Peyer's patch (tissue), 4 donors: Measurements from ENCODE around the gene TPP1. TPM values are rescaled to one million over a fixed set of nuclear protein-coding genes. Genes with fewer than 3 reads are reported as not detected.

Experiments
- DNase-seq, 3 donors: peaks; one replicate each; pipeline ENCODE4 v3.0.0-alpha.2; 2017 to 2019
- H3K27ac ChIP-seq, 4 donors: fragments of 200-600 bp; sonication (generic); one replicate each; pipeline ENCODE4 v1.5.1; 2016 to 2019
- H3K27me3 ChIP-seq, 2 donors: fragments of 200-600 bp; sonication (generic); one replicate each; pipeline ENCODE4 v1.5.1; 2019
- H3K36me3 ChIP-seq, 3 donors: fragments of 200-600 bp; sonication (generic); one replicate each; pipeline ENCODE4 v1.5.1; 2016 to 2019
- H3K4me1 ChIP-seq, 4 donors: fragments of 200-600 bp; sonication (generic); one replicate each; pipeline ENCODE4 v1.5.1; 2016 to 2019
- H3K4me3 ChIP-seq, 4 donors: fragments of 200-600 bp; sonication (generic); 1 replicate in 3 of 4; 2 replicates in 1 of 4; pipeline ENCODE4 v1.5.1; 2016 to 2019; ENCODE audit warnings: mild to moderate bottlenecking in 1 of 4
- H3K9me3 ChIP-seq, 4 donors: fragments of 200-600 bp; sonication (generic); one replicate each; pipeline ENCODE4 v1.5.1; 2016 to 2019; ENCODE audit warnings: mild to moderate bottlenecking in 1 of 4
- POLR2A ChIP-seq, 2 donors: fragments of 450-650 bp; IDR thresholded peaks; one replicate each; pipeline ENCODE4 v1.5.1; 2017; ENCODE audit warnings: antibody characterized with exemption in 2 of 2, mild to moderate bottlenecking in 2 of 2, moderate library complexity in 2 of 2
- total RNA-seq, 4 donors: library from RNA; depleted of rRNA; stranded (reverse); fragments of >200 nt; gene quantifications; one replicate each; pipeline ENCODE4 v1.1.0, GENCODE V29; 2016
- TF ChIP-seq, protein P1 (sequence below), 6 experiments: fragments of 450-650 bp in 4 of 6; fragments of 200-600 bp in 2 of 6; sonication (generic) in 1 of 6; IDR thresholded peaks; one replicate each; pipeline ENCODE4 v1.5.1; 2017 to 2019; ENCODE audit warnings: antibody characterized with exemption in 6 of 6, mild to moderate bottlenecking in 3 of 6, moderate library complexity in 1 of 6

The TPP1 gene
- total RNA-seq, 4 donors from 2014 or later, result 79.2 to 232 (median 134) TPM

DNA sequence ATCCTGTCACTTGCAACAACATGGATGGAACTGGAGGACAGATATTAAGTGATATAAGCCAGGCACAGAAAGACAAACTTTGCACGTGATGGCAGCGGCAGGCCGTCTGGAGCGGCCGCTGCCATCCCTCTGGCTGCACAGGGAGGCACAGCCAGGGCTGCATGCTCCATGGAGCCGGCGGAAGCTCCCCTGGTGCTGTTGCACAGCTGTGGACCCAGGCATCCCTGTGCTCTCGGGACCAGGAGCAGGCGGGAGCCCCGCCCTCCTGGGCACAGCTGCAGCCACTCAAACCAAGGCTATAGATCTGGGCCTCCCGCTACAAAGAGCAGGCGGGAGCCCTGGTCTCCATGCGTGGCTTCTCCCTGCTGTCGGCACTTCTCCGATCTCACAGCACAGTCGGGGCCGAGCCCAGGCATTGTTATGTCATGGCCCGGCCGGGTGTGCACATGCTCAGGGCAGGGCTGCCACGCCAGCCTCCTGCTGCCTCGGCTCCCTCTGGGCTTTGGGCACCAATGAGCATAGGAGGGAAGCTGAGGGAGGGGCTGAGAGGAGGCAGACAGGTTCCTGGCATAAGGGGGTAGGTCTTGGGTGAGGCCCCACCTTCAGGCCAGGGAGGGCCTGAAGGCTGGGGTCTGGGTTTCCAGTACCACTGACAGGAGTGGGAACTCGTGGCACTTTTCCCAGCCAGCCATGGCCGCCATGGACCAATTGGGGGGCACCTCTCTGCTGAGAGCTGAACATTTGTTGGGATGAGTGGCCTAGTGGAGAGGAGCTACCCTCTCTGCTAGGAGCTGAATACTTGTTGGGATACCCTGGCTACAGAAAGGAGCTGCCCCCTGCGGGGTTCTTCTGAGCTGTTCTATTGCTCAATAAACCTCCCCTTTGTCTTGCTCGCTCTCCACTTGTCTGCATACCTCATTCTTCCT lies 32.5 kb downstream of the TPP1 start:
- H3K4me3 ChIP-seq, result no peak overlapping the region
- no peaks in the 10 kb centered on the region for H3K4me1 ChIP-seq
- TF ChIP-seq POLR2A (IDR thresholded peaks at IDR 0.05), result no peak
- TF ChIP-seq, protein P1, sequence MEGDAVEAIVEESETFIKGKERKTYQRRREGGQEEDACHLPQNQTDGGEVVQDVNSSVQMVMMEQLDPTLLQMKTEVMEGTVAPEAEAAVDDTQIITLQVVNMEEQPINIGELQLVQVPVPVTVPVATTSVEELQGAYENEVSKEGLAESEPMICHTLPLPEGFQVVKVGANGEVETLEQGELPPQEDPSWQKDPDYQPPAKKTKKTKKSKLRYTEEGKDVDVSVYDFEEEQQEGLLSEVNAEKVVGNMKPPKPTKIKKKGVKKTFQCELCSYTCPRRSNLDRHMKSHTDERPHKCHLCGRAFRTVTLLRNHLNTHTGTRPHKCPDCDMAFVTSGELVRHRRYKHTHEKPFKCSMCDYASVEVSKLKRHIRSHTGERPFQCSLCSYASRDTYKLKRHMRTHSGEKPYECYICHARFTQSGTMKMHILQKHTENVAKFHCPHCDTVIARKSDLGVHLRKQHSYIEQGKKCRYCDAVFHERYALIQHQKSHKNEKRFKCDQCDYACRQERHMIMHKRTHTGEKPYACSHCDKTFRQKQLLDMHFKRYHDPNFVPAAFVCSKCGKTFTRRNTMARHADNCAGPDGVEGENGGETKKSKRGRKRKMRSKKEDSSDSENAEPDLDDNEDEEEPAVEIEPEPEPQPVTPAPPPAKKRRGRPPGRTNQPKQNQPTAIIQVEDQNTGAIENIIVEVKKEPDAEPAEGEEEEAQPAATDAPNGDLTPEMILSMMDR (IDR thresholded peaks at IDR 0.05), result no peak
- H3K27me3 ChIP-seq, result no peaks in the 10 kb centered on the region
- DNase-seq, result no peak
- H3K36me3 ChIP-seq, result peaks cover 0 to 11% (median 0%) of the 10 kb centered on the region in 3 donors
- peaks cover 0 to 6% (median 0%) of the 10 kb centered on the region in 4 donors for H3K9me3 ChIP-seq
- no peak overlapping the region for H3K27ac ChIP-seq

DNA sequence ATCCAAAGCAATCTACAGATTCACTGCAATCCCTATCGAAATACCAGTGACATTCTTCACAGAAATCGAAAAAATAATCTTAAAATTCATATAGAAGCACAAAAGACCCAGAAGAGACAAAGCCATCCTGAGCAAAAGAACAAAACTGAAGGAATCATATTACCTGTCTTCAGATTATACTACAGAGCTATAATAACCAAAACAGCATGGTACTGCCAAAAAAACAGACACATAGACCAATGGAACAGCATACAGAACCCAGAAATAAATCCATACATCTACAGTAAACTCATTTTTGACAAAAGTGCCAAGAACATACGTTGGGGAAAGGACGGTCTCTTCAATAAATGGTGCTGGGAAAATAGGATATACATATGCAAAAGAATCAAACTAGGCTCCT lies 34.7 kb downstream of the TPP1 start:
- TF ChIP-seq, protein P1 (IDR thresholded peaks at IDR 0.05), result no peak
- TF ChIP-seq POLR2A (IDR thresholded peaks at IDR 0.05), result no peak

DNA sequence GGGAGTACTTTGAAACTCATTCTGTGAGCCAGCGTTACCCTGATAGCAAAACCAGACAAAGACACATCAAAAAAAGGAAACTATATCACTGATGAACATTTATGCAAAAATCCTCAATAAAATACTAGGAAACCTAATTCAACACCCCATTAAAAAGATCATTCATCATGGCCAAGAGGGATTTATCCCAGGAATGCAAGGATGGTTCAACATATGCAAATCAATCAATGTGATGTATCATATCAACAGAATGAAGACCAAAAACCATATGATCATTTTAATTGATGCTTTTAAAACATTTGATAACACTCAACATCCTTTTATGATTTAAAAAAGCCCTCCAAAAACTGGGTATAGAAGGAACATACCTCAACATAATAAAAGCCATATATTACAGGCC lies 35.6 kb downstream of the TPP1 start:
- Histone ChIP-seq H3K27ac (no peak overlapping the region), H3K27me3 (no peaks in the 10 kb centered on the region), H3K4me3 (no peak overlapping the region), H3K9me3 (peaks cover 0 to 6% (median 0%) of the 10 kb centered on the region in 4 donors), H3K36me3 (peaks cover 0 to 4% (median 0%) of the 10 kb centered on the region in 3 donors), H3K4me1 (no peaks in the 10 kb centered on the region)
- TF ChIP-seq, protein P1 (IDR thresholded peaks at IDR 0.05), result no peak
- no peak for TF ChIP-seq POLR2A (IDR thresholded peaks at IDR 0.05)
- DNase-seq, result no peak

More for the DNA sequence above, 34.7 kb downstream of the TPP1 start:
- no peaks in the 10 kb centered on the region for H3K27me3 ChIP-seq
- no peak for DNase-seq
- H3K4me1 ChIP-seq, result no peaks in the 10 kb centered on the region
- H3K27ac ChIP-seq, result no peak overlapping the region
- H3K4me3 ChIP-seq, result no peak overlapping the region
- H3K36me3 ChIP-seq, result peaks cover 0 to 4% (median 0%) of the 10 kb centered on the region in 3 donors
- H3K9me3 ChIP-seq, result peaks cover 0 to 6% (median 0%) of the 10 kb centered on the region in 4 donors

DNA sequence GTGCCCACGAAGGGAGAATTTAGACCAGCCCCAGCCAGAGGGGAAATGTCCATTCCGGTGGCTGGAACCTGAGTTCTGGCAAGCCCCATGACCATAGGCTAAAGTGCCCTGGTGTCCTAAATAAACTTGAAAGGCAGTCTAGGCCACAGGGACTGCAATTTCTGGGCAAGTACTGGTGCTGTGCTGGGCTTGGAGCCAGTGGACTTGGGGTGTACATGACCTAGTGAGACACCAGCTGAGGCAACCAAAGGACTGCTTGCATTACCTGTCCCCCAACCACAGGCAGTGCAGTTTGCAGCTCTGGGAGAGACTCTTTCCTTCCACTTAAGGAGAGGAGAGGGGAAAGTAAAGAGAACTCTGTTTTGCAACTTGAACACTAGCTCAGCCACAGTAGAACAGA lies 39.5 kb downstream of the TPP1 start:
- no peak for DNase-seq
- H3K36me3 ChIP-seq, result peaks cover 0 to 4% (median 0%) of the 10 kb centered on the region in 3 donors

DNA sequence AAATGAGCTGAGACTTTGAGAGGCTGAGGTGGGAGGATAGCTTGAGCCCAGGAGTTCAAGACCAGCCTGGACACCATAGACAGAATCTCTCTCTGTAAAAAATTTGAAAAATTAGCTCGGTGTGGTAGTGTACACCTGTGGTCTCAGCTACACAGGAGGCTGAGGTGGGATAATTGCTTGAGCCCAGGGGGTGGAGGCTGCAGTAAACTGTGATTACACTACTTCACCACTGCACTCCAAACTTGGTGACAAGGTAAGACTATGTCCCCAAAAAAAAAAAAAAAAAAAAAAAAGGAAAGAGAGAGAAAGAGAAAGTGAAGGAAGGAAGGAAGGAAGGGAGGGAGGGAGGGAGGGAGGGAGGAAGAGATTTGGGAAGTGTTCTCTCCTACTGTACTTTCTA lies 41.1 kb downstream of the TPP1 start:
- TF ChIP-seq POLR2A (IDR thresholded peaks at IDR 0.05), result no peak
- TF ChIP-seq, protein P1 (IDR thresholded peaks at IDR 0.05), result no peak
- DNase-seq, result no peak
- Histone ChIP-seq H3K4me3 (no peak overlapping the region), H3K4me1 (no peaks in the 10 kb centered on the region), H3K9me3 (no peaks in the 10 kb centered on the region), H3K36me3 (peaks cover 0 to 4% (median 0%) of the 10 kb centered on the region in 3 donors), H3K27ac (no peak overlapping the region), H3K27me3 (no peaks in the 10 kb centered on the region)

More for the DNA sequence above, 39.5 kb downstream of the TPP1 start:
- no peaks in the 10 kb centered on the region for H3K4me1 ChIP-seq
- H3K4me3 ChIP-seq, result no peak overlapping the region
- H3K9me3 ChIP-seq, result peaks cover 0 to 5% (median 0%) of the 10 kb centered on the region in 4 donors
- TF ChIP-seq, protein P1 (IDR thresholded peaks at IDR 0.05), result no peak
- TF ChIP-seq POLR2A (IDR thresholded peaks at IDR 0.05), result no peak
- H3K27me3 ChIP-seq, result no peaks in the 10 kb centered on the region
- H3K27ac ChIP-seq, result no peak overlapping the region
